CD4-positive, alpha-beta T cell (primary cell): ENCODE data around the gene SCAF4. TPM values are rescaled to one million over a fixed set of nuclear protein-coding genes. Genes with fewer than 3 reads are reported as not detected.

Source experiments
- ATAC-seq: fragments of 200-7000 bp; cut with Tn5 transposase; one replicate; pipeline ENCODE4 v1.10.0; 2022; ENCODE audit warnings: mild to moderate bottlenecking; ENCODE audit not compliant: poor library complexity
- CTCF ChIA-PET: fragments of 350-600 bp; sonication (Branson Sonifier 250); formaldehyde crosslinking; loops from one replicate; lab custom pipeline; 2021; ENCODE audit warnings: antibody characterized with exemption, inconsistent platforms; lab: Charles Lee
- POLR2A ChIA-PET: fragments of 350-600 bp; sonication (Branson Sonifier 250); formaldehyde crosslinking; loops from one replicate; lab custom pipeline; 2021; ENCODE audit warnings: antibody characterized with exemption, inconsistent platforms; lab: Charles Lee
- DNase-seq, 14 experiments: peaks; one replicate each; pipeline ENCODE4 v3.0.0-alpha.2; 2013 to 2020; ENCODE audit warnings: mixed read lengths in 2 of 14
- H3K27ac ChIP-seq, 2 donors: one replicate each; pipeline versions ENCODE4 v1.5.1 to v1.7.0; 2013; ENCODE audit warnings: low read length in 2 of 2, low read depth in 1 of 2, mild to moderate bottlenecking in 1 of 2
- H3K27me3 ChIP-seq, 2 experiments: 1 replicate in 1 of 2; 2 replicates in 1 of 2; pipeline versions ENCODE4 v1.6.1 to v1.7.0; 2013; ENCODE audit warnings: low read length in 2 of 2, control low read depth in 1 of 2, mild to moderate bottlenecking in 1 of 2, moderate library complexity in 1 of 2; ENCODE audit not compliant: insufficient read depth in 2 of 2, control insufficient read depth in 1 of 2
- H3K36me3 ChIP-seq: one replicate; pipeline ENCODE4 v1.6.1; 2013; ENCODE audit warnings: low read length, control low read depth; ENCODE audit not compliant: insufficient read depth
- H3K4me1 ChIP-seq: one replicate; pipeline ENCODE4 v1.6.1; 2013; ENCODE audit warnings: low read length, control low read depth; ENCODE audit not compliant: insufficient read depth
- H3K4me3 ChIP-seq: one replicate; pipeline ENCODE4 v1.5.1; 2013; ENCODE audit warnings: mild to moderate bottlenecking, low read length, moderate library complexity
- H3K9me3 ChIP-seq, 2 experiments: 1 replicate in 1 of 2; 2 replicates in 1 of 2; pipeline versions ENCODE4 v1.6.1 to v1.7.0; 2013; ENCODE audit warnings: low read length in 2 of 2, mild to moderate bottlenecking in 2 of 2, control low read depth in 1 of 2, moderate library complexity in 1 of 2; ENCODE audit not compliant: control insufficient read depth in 1 of 2, insufficient read depth in 1 of 2
- H3K27ac Mint-ChIP-seq: one replicate; pipeline ENCODE4 v1.8.0; 2020; ENCODE audit warnings: mixed read lengths
- H3K27me3 Mint-ChIP-seq: one replicate; pipeline ENCODE4 v1.8.0; 2021; ENCODE audit warnings: mixed read lengths
- H3K36me3 Mint-ChIP-seq: one replicate; pipeline ENCODE4 v1.8.0; 2021; ENCODE audit warnings: low read depth, mixed read lengths
- H3K4me1 Mint-ChIP-seq: one replicate; pipeline ENCODE4 v1.8.0; 2021; ENCODE audit warnings: low read depth, mixed read lengths
- H3K4me3 Mint-ChIP-seq: one replicate; pipeline ENCODE4 v1.8.0; 2020; ENCODE audit warnings: mild to moderate bottlenecking, mixed read lengths
- H3K9me3 Mint-ChIP-seq: one replicate; pipeline ENCODE4 v1.8.0; 2020; ENCODE audit warnings: mixed read lengths
- CTCF ChIP-seq: fragments of 200-600 bp; IDR thresholded peaks from one replicate; pipeline ENCODE4 v1.8.0; 2022; ENCODE audit warnings: antibody characterized with exemption, mild to moderate bottlenecking
- intact Hi-C, 2 experiments: fragments of 100-400 bp; cut with DNase I in 1 of 2; cut with micrococcal nuclease in 1 of 2; formaldehyde crosslinking; loops; one replicate each; pipeline versions ENCODE4 v1.15.1 to v1.9.0; 2023 to 2025; cut with DNase I, micrococcal nuclease
- total RNA-seq, 174 experiments: library from RNA in 2 of 174; stranded (reverse) in 2 of 174; gene quantifications; one replicate each; pipeline ENCODE4 v1.2.3 and lab custom pipeline; 2021 to 2026

SCAF4 gene
- total RNA-seq, 2 experiments from 2014 or later = 56.1 to 57.8 TPM

DNA sequence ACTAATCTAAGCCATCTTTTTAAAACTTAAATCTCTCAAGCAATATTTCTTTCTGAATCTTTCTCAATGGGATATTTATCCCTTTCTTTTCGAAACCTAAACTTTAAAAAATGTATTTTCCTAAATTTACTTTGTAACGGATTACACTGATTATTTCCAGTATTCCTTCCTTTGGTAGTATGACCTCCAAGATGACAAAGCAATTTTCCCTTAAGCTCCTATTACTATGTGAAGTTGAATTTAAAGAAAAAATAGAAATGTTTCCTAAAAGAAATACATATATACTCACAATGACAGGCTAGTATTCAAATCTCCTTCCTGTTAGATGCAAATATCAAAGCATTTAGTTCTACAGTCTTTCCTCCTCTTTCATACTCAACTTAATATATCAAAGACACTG lies 15.8 kb downstream of the SCAF4 start:
- intact Hi-C loops = no loop called here
- no peaks in the 10 kb centered on the region for H3K36me3 ChIP-seq

DNA sequence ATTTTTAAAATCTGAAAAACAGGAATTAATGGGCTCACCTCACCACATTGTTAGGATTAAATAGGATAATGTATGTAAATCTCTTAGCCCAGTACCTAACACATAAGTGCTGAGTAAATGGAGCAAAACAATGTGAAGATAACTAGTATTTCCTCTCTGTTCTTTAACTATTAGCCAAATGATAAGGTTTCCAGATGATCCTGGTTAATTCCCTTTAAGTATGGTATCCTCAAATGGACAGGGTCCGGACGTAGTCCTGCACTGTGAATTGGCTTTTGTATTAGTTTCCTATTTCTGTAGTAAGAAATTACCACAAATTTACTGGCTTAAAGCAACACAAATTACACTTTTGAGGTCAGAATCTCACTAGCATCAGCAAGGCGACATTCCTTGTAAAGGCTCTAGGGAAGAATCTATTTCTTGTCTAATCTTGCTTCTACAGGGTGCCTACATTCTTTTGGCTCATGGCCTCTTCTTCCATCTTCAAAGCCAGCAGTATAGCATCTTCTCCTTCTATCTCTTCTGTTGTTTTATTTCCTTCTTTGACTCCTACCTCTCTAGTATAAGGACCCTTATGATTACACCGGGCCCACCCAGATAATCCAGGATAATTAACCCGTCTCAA lies 17.1 kb downstream of the SCAF4 start:
- Mint-ChIP-seq H3K27me3 (no peaks in the 10 kb centered on the region), H3K9me3 (no peaks in the 10 kb centered on the region), H3K4me3 (no peak overlapping the region), H3K27ac (peak overlapping the region; percentile 28), H3K36me3 (no peaks in the 10 kb centered on the region), H3K4me1 (peaks cover 88% of the 10 kb centered on the region)
- ChIA-PET CTCF (no interaction called here), POLR2A (no interaction called here)
- no peak for DNase-seq
- Histone ChIP-seq H3K4me1 (peaks cover 9% of the 10 kb centered on the region), H3K4me3 (no peak overlapping the region), H3K9me3 (no peaks in the 10 kb centered on the region), H3K27ac (no peak overlapping the region), H3K36me3 (no peaks in the 10 kb centered on the region), H3K27me3 (no peaks in the 10 kb centered on the region)
- no peak for ATAC-seq
- intact Hi-C loops = loop anchor here in 1 of 2 experiments (2.0 kb wide), 1 partner anchor 16 kb away; no protein-coding TSS in a partner anchor
- no peak for TF ChIP-seq CTCF

More for the DNA sequence above, 15.8 kb downstream of the SCAF4 start:
- Mint-ChIP-seq H3K27ac (peak overlapping the region; percentile 29), H3K4me3 (no peak overlapping the region), H3K36me3 (no peaks in the 10 kb centered on the region), H3K27me3 (no peaks in the 10 kb centered on the region), H3K4me1 (peaks cover 88% of the 10 kb centered on the region), H3K9me3 (no peaks in the 10 kb centered on the region)
- Histone ChIP-seq H3K4me3 (no peak overlapping the region), H3K4me1 (peaks cover 9% of the 10 kb centered on the region), H3K9me3 (no peaks in the 10 kb centered on the region), H3K27ac (no peak overlapping the region), H3K27me3 (no peaks in the 10 kb centered on the region)
- POLR2A ChIA-PET = no interaction called here
- no peak for TF ChIP-seq CTCF
- DNase-seq = no peak
- CTCF ChIA-PET = no interaction called here
- no peak for ATAC-seq

- Mint-ChIP-seq H3K9me3 (no peaks in the 10 kb centered on the region), H3K27ac (peak overlapping the region; percentile 28), H3K4me1 (peaks cover 92% of the 10 kb centered on the region), H3K36me3 (no peaks in the 10 kb centered on the region), H3K27me3 (no peaks in the 10 kb centered on the region), H3K4me3 (peak overlapping the region; percentile 25)
- H3K27me3 ChIP-seq = no peaks in the 10 kb centered on the region
- TF ChIP-seq CTCF = no peak
- no peak overlapping the region for H3K27ac ChIP-seq
- intact Hi-C loops = loop anchor here in 1 of 2 experiments (2.0 kb wide), 1 partner anchor 17 kb away; no protein-coding TSS in a partner anchor
- ChIA-PET POLR2A (no interaction called here), CTCF (no interaction called here)
- H3K36me3 ChIP-seq = no peaks in the 10 kb centered on the region
- DNase-seq (no peak), ATAC-seq (no peak)
- no peak overlapping the region for H3K4me3 ChIP-seq
- peaks cover 9% of the 10 kb centered on the region for H3K4me1 ChIP-seq
- H3K9me3 ChIP-seq = no peaks in the 10 kb centered on the region
These were observed 17.8 kb downstream of the SCAF4 start for GRCh38 chr21:31713973-31714740.
